ENCODE data around the gene TRUB1.

The TRUB1 gene

GRCh38 chr10:114917927-114918672 is 19.9 kb upstream of the TRUB1 start:
- H3K36me3 ChIP-seq (ENCODE audit: insufficient read depth), result no peaks in the 10 kb centered on the region
- H4K20me1 ChIP-seq (ENCODE audit: insufficient read depth), result no peaks in the 10 kb centered on the region
- no peak overlapping the region for H3K4me2 ChIP-seq
- no peaks in the 10 kb centered on the region for H3K79me2 ChIP-seq (ENCODE audit: insufficient read depth, low read depth)
- H2AFZ ChIP-seq (ENCODE audit: low read depth), result no peak overlapping the region
- no peak overlapping the region for H3K4me3 ChIP-seq (IDR thresholded peaks at IDR 0.05; ENCODE audit: insufficient read depth, low read depth, low read length)
- no peak overlapping the region for H3K27ac ChIP-seq
- H3K4me1 ChIP-seq (ENCODE audit: low read depth, poor library complexity, severe bottlenecking), result no peaks in the 10 kb centered on the region
- H3K9ac ChIP-seq, result no peak overlapping the region
- no peaks in the 10 kb centered on the region for H3K27me3 ChIP-seq (ENCODE audit: insufficient read depth, low read depth)
- no peak for TF ChIP-seq CTCF (conservative IDR thresholded peaks at IDR 0.05; ENCODE audit: low read depth, low read length)

- Histone ChIP-seq H3K4me1 (ENCODE audit: low read depth, poor library complexity, severe bottlenecking) (no peaks in the 10 kb centered on the region), H3K9ac (no peak overlapping the region), H4K20me1 (ENCODE audit: insufficient read depth) (no peaks in the 10 kb centered on the region), H3K4me3 (IDR thresholded peaks at IDR 0.05; ENCODE audit: insufficient read depth, low read depth, low read length) (no peak overlapping the region), H3K27ac (no peak overlapping the region), H3K79me2 (ENCODE audit: insufficient read depth, low read depth) (no peaks in the 10 kb centered on the region), H3K36me3 (ENCODE audit: insufficient read depth) (no peaks in the 10 kb centered on the region), H2AFZ (ENCODE audit: low read depth) (no peak overlapping the region), H3K4me2 (no peak overlapping the region), H3K27me3 (ENCODE audit: insufficient read depth, low read depth) (no peaks in the 10 kb centered on the region)
- no peak for TF ChIP-seq CTCF (conservative IDR thresholded peaks at IDR 0.05; ENCODE audit: low read depth, low read length)
Observed at GRCh38 chr10:114920459-114920858, 17.5 kb upstream of the TRUB1 start.

GRCh38 chr10:114922003-114922402 is 16.0 kb upstream of the TRUB1 start:
- Histone ChIP-seq H3K9ac (no peak overlapping the region), H3K79me2 (ENCODE audit: insufficient read depth, low read depth) (no peaks in the 10 kb centered on the region), H3K4me3 (IDR thresholded peaks at IDR 0.05; ENCODE audit: insufficient read depth, low read depth, low read length) (no peak overlapping the region), H3K27ac (no peak overlapping the region), H2AFZ (ENCODE audit: low read depth) (no peak overlapping the region), H3K4me1 (ENCODE audit: low read depth, poor library complexity, severe bottlenecking) (no peaks in the 10 kb centered on the region), H3K4me2 (no peak overlapping the region), H3K27me3 (ENCODE audit: insufficient read depth, low read depth) (no peaks in the 10 kb centered on the region), H3K36me3 (ENCODE audit: insufficient read depth) (no peaks in the 10 kb centered on the region), H4K20me1 (ENCODE audit: insufficient read depth) (no peaks in the 10 kb centered on the region)
- no peak for TF ChIP-seq CTCF (conservative IDR thresholded peaks at IDR 0.05; ENCODE audit: low read depth, low read length)

GRCh38 chr10:114923551-114923950 is 14.4 kb upstream of the TRUB1 start:
- Histone ChIP-seq H3K79me2 (ENCODE audit: insufficient read depth, low read depth) (no peaks in the 10 kb centered on the region), H3K9ac (no peak overlapping the region), H3K27me3 (ENCODE audit: insufficient read depth, low read depth) (no peaks in the 10 kb centered on the region), H3K4me2 (no peak overlapping the region), H3K27ac (no peak overlapping the region), H3K36me3 (ENCODE audit: insufficient read depth) (no peaks in the 10 kb centered on the region), H2AFZ (ENCODE audit: low read depth) (no peak overlapping the region), H4K20me1 (ENCODE audit: insufficient read depth) (no peaks in the 10 kb centered on the region), H3K4me1 (ENCODE audit: low read depth, poor library complexity, severe bottlenecking) (no peaks in the 10 kb centered on the region), H3K4me3 (IDR thresholded peaks at IDR 0.05; ENCODE audit: insufficient read depth, low read depth, low read length) (no peak overlapping the region)
- TF ChIP-seq CTCF (conservative IDR thresholded peaks at IDR 0.05; ENCODE audit: low read depth, low read length), result no peak

Data from KMS-11 (cell line).